Raji (cell line): ENCODE data around the gene CTNNBL1.

Experiments used
- POLR2A ChIP-seq: IDR thresholded peaks from 2 replicates; pipeline ENCODE4 v1.6.1; 2011; ENCODE audit warnings: low read depth, low read length, control low read depth; ENCODE audit not compliant: insufficient read depth

The CTNNBL1 gene

GRCh38 chr20:37745553-37745952, 51.7 kb downstream of the CTNNBL1 start:
- TF ChIP-seq POLR2A: no peak

GRCh38 chr20:37748015-37748414, 54.2 kb downstream of the CTNNBL1 start:
- TF ChIP-seq POLR2A: no peak

- no peak for TF ChIP-seq POLR2A
These were observed 55.4 kb downstream of the CTNNBL1 start for GRCh38 chr20:37749218-37749617.

- no peak for TF ChIP-seq POLR2A
These were observed 56.0 kb downstream of the CTNNBL1 start for GRCh38 chr20:37749620-37750403.

GRCh38 chr20:37755665-37756064, 61.8 kb downstream of the CTNNBL1 start:
- no peak for TF ChIP-seq POLR2A

- no peak for TF ChIP-seq POLR2A
These were observed 62.4 kb downstream of the CTNNBL1 start for GRCh38 chr20:37756234-37756633.

- TF ChIP-seq POLR2A: no peak
These were observed 63.7 kb downstream of the CTNNBL1 start for GRCh38 chr20:37757550-37757949.

- no peak for TF ChIP-seq POLR2A
These were observed 64.5 kb downstream of the CTNNBL1 start for GRCh38 chr20:37758332-37758731.

GRCh38 chr20:37759052-37759553, 65.3 kb downstream of the CTNNBL1 start:
- no peak for TF ChIP-seq POLR2A

GRCh38 chr20:37759761-37760209, 66.0 kb downstream of the CTNNBL1 start:
- TF ChIP-seq POLR2A: no peak

GRCh38 chr20:37760322-37760721, 66.5 kb downstream of the CTNNBL1 start:
- no peak for TF ChIP-seq POLR2A

GRCh38 chr20:37762716-37763485, 69.1 kb downstream of the CTNNBL1 start:
- TF ChIP-seq POLR2A: no peak

GRCh38 chr20:37764333-37764935, 70.6 kb downstream of the CTNNBL1 start:
- TF ChIP-seq POLR2A: no peak

- TF ChIP-seq POLR2A: no peak
These were observed 77.1 kb downstream of the CTNNBL1 start for GRCh38 chr20:37770908-37771307.

GRCh38 chr20:37773291-37773826, 79.5 kb downstream of the CTNNBL1 start:
- no peak for TF ChIP-seq POLR2A

GRCh38 chr20:37774156-37774555, 80.3 kb downstream of the CTNNBL1 start:
- TF ChIP-seq POLR2A: no peak

GRCh38 chr20:37775200-37775599, 81.4 kb downstream of the CTNNBL1 start:
- no peak for TF ChIP-seq POLR2A
